Measurements from ENCODE around the gene ACSS3.

The ACSS3 gene

DNA sequence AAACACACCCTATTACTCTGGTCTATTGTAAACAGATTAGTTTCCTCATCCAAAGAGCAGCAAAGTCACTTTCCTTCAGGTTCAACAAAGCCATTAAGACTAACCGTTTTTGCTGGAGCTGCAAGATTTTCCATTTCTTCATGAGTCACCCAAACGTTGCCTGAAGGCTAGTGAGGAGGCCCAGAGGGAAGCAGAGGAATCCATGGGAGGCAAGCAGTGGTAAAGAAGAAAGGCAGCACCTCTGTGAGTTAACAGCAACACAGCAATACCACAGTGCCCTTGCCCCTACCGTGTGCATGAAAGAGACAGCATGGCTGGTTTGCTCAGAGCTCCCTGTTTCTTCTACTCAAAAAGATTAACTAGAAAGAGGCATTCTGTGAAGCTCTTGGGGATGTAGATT lies 206.3 kb downstream of the ACSS3 start:
- no peak for DNase-seq (ENCODE audit: low read depth)
- TF ChIP-seq, protein P1, sequence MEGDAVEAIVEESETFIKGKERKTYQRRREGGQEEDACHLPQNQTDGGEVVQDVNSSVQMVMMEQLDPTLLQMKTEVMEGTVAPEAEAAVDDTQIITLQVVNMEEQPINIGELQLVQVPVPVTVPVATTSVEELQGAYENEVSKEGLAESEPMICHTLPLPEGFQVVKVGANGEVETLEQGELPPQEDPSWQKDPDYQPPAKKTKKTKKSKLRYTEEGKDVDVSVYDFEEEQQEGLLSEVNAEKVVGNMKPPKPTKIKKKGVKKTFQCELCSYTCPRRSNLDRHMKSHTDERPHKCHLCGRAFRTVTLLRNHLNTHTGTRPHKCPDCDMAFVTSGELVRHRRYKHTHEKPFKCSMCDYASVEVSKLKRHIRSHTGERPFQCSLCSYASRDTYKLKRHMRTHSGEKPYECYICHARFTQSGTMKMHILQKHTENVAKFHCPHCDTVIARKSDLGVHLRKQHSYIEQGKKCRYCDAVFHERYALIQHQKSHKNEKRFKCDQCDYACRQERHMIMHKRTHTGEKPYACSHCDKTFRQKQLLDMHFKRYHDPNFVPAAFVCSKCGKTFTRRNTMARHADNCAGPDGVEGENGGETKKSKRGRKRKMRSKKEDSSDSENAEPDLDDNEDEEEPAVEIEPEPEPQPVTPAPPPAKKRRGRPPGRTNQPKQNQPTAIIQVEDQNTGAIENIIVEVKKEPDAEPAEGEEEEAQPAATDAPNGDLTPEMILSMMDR (conservative IDR thresholded peaks at IDR 0.05; ENCODE audit: low read depth, low read length): no peak

GRCh38 chr12:81288651-81289050 lies 210.8 kb downstream of the ACSS3 start:
- no peak for DNase-seq (ENCODE audit: low read depth)
- TF ChIP-seq, protein P1 (conservative IDR thresholded peaks at IDR 0.05; ENCODE audit: low read depth, low read length): no peak

More for the DNA sequence above, 206.3 kb downstream of the ACSS3 start:
- H3K4me3 ChIP-seq (ENCODE audit: low read length): no peak overlapping the region

DNA sequence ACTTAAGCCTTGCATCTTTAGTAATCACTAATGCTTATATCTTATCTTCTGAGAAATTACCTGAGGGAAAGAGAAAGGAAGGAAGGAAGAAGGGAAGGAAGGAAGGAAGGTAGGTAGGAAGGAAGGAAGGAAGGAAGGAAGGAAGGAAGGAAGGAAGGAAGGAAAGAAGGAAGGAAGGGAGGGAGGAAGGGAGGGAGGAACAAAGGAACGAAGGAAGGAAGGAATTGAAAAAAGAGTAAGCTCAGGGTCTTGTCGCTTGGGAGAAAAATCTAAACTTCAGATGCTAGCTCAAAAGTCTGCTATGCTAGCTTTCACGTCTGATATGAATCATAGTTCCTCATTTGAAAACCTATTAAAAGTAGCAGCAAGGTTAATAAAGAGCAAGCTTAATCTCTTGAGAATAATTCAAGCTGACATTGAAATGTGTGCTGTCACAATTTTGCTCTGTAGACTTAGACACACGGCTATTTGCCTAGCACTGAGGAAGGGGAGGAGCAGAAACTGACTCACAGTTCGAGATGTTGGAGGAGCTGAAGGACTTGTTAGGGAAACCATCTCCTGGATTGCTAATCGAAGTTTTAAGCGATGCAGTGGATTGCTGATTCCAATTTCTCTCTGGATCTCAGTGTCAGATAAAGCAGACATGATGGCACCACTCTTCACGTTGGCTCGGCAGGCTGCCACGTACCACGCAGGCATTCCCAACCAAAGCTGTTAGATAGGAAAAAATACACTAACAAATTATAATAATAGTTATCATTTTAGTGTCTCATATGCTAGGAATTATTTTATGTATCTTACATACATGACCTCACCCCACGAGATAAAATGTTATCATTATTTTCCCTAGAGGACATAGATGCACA lies 216.7 kb downstream of the ACSS3 start:
- TF ChIP-seq, protein P1 (conservative IDR thresholded peaks at IDR 0.05; ENCODE audit: low read depth, low read length): no peak
- H3K4me3 ChIP-seq (ENCODE audit: low read length): peak overlapping the region; percentile 2
- peak; percentile 94 for DNase-seq (ENCODE audit: low read depth)

More at GRCh38 chr12:81288651-81289050, 210.8 kb downstream of the ACSS3 start:
- no peak overlapping the region for H3K4me3 ChIP-seq (ENCODE audit: low read length)

DNA sequence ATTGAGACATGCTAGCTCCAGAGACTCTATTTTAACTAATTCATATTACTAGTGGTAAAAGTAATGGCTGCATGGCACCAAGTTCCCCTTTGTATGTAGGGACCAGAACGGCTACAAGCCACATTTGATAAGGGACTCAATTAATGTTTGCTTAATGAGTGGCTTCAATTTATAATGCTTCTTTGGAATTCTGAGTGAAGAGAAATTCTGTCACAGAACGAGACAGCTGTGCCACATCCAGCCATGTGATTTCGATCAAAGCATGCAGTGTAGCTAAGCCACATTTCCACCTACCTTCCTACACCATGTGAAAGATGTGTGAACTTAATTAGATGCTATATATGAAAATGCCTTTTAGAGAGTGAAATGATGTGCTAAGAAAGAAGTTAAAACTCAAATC lies 217.4 kb downstream of the ACSS3 start:
- TF ChIP-seq, protein P1 (conservative IDR thresholded peaks at IDR 0.05; ENCODE audit: low read depth, low read length): no peak
- DNase-seq (ENCODE audit: low read depth): no peak
- H3K4me3 ChIP-seq (ENCODE audit: low read length): no peak overlapping the region

- DNase-seq (ENCODE audit: low read depth): peak; percentile 62
- TF ChIP-seq, protein P1 (conservative IDR thresholded peaks at IDR 0.05; ENCODE audit: low read depth, low read length): no peak
- no peak overlapping the region for H3K4me3 ChIP-seq (ENCODE audit: low read length)
Measured at GRCh38 chr12:81296556-81297305, 218.9 kb downstream of the ACSS3 start.

GRCh38 chr12:81297601-81298000 lies 219.7 kb downstream of the ACSS3 start:
- no peak for DNase-seq (ENCODE audit: low read depth)
- TF ChIP-seq, protein P1 (conservative IDR thresholded peaks at IDR 0.05; ENCODE audit: low read depth, low read length): no peak
- peak overlapping the region; percentile 3 for H3K4me3 ChIP-seq (ENCODE audit: low read length)
